Adrenal gland (tissue), 12 donors: ENCODE data around the gene ZNF615. TPM values are rescaled to one million over a fixed set of nuclear protein-coding genes. Genes with fewer than 3 reads are reported as not detected.
A peak's percentile ranks its signal among the peaks of the same experiment; 100 is the strongest.
"Not testable (repeated sequence)": the region's sequence is repeated elsewhere in the genome, so short reads cannot be mapped to it uniquely, and the experiment has no call there.

ENCODE experiments used
- DNase-seq, 7 donors: peaks; one replicate each; pipeline ENCODE4 v3.0.0-alpha.2; 2019 to 2020
- H3K27ac ChIP-seq, 5 donors: fragments of 200-600 bp; sonication (generic) in 4 of 5; 1 replicate in 3 of 5; 2 replicates in 2 of 5; pipeline versions ENCODE4 v1.5.1 to v1.8.0; 2016 to 2020; ENCODE audit warnings: mild to moderate bottlenecking in 1 of 5
- H3K27me3 ChIP-seq: fragments of 200-600 bp; 2 replicates; pipeline ENCODE4 v1.8.0; 2021
- H3K36me3 ChIP-seq, 2 donors: fragments of 200-600 bp; replicated peaks in 1 of 2; 1 replicate in 1 of 2; 2 replicates in 1 of 2; pipeline versions ENCODE4 v1.5.1 to v1.8.0; 2018 to 2022
- H3K4me1 ChIP-seq, 2 donors: fragments of 200-600 bp; replicated peaks in 1 of 2; 1 replicate in 1 of 2; 2 replicates in 1 of 2; pipeline versions ENCODE4 v1.5.1 to v1.8.0; 2018 to 2021
- H3K4me3 ChIP-seq, 4 donors: fragments of 200-600 bp; sonication (generic) in 3 of 4; one replicate each; pipeline ENCODE4 v1.5.1; 2016 to 2018
- H3K9me3 ChIP-seq, 3 donors: fragments of 200-600 bp; sonication (generic) in 1 of 3; replicated peaks in 1 of 3; 1 replicate in 2 of 3; 2 replicates in 1 of 3; pipeline versions ENCODE4 v1.5.1 to v1.8.0; 2016 to 2021
- POLR2A ChIP-seq, 2 donors: fragments of 450-650 bp; IDR thresholded peaks; one replicate each; pipeline ENCODE4 v1.6.1; 2017; ENCODE audit warnings: antibody characterized with exemption in 2 of 2, mild to moderate bottlenecking in 2 of 2, moderate library complexity in 1 of 2
- WGBS, 4 donors: extraction: QIAGEN DNeasy Blood & Tissue Kit in 2 of 4; methylation state at CpG; one replicate each; pipeline versions ENCODE4 v1.1.5 to v1.1.7; 2013 to 2017; 5-methylcytosine and 5-hydroxymethylcytosine counted together
- intact Hi-C, 2 donors: fragments of 100-400 bp; cut with DNase I; formaldehyde crosslinking; loops; one replicate each; pipeline versions ENCODE4 v1.14.1 to v1.15.0; 2022 to 2023
- polyA plus RNA-seq, 3 donors: library from polyadenylated mRNA; stranded (reverse); fragments of 200-250 nt in 2 of 3; fragments of 350-450 nt in 1 of 3; fragmentation: Illumina TruSeq in 1 of 3; extraction: RNeasy Lipid Tissue Mini Kit (QIAGEN cat#74804) in 1 of 3; gene quantifications; one replicate each; pipeline ENCODE4 v1.2.3, GENCODE V29; 2013 to 2014
- total RNA-seq, 9 donors: library from RNA; depleted of rRNA in 4 of 9; stranded (reverse); fragments of >200 nt in 4 of 9; fragments of 120-200 nt in 1 of 9; fragmentation: NEBNext Ultra II Directional in 1 of 9; extraction: Animal tissue kit (Norgen Biotek cat#: 25700) in 1 of 9; gene quantifications; one replicate each; pipeline versions ENCODE4 v1.1.0 to v1.2.4, GENCODE V29; 2013 to 2023
- TF ChIP-seq, protein P1 (sequence below), 6 experiments: fragments of 450-650 bp in 4 of 6; fragments of 200-600 bp in 2 of 6; sonication (generic) in 1 of 6; IDR thresholded peaks; 1 replicate in 5 of 6; 2 replicates in 1 of 6; pipeline versions ENCODE4 v1.5.1 to v1.8.0; 2016 to 2021; ENCODE audit warnings: antibody characterized with exemption in 6 of 6, mild to moderate bottlenecking in 2 of 6, moderate library complexity in 1 of 6
- donor health status: healthy with polysubstance abuse.
- donor health status: Bipolar disorder and iron deficiency.
- donor health status: DM: yes; HTN: yes; CAD: no.
- donor health status: DM: no; HTN: no; CAD: no.
- donor health status: DM: no; HTN: no; CAD: no.
- donor health status: DM: yes; HTN: yes; CAD: no.

ZNF615 gene
- total and polyA plus RNA-seq, 12 donors = 6.3 to 30.7 (median 10.8) TPM

- peaks cover 0 to 47% (median 0%) of the 10 kb centered on the region in 3 donors for H3K9me3 ChIP-seq
- no peak overlapping the region for H3K27ac ChIP-seq
- DNase-seq = no peak
- H3K27me3 ChIP-seq = no peaks in the 10 kb centered on the region
- intact Hi-C loops = no loop called here
- TF ChIP-seq, protein P1, sequence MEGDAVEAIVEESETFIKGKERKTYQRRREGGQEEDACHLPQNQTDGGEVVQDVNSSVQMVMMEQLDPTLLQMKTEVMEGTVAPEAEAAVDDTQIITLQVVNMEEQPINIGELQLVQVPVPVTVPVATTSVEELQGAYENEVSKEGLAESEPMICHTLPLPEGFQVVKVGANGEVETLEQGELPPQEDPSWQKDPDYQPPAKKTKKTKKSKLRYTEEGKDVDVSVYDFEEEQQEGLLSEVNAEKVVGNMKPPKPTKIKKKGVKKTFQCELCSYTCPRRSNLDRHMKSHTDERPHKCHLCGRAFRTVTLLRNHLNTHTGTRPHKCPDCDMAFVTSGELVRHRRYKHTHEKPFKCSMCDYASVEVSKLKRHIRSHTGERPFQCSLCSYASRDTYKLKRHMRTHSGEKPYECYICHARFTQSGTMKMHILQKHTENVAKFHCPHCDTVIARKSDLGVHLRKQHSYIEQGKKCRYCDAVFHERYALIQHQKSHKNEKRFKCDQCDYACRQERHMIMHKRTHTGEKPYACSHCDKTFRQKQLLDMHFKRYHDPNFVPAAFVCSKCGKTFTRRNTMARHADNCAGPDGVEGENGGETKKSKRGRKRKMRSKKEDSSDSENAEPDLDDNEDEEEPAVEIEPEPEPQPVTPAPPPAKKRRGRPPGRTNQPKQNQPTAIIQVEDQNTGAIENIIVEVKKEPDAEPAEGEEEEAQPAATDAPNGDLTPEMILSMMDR (IDR thresholded peaks at IDR 0.05) = no peak
- no peaks in the 10 kb centered on the region for H3K4me1 ChIP-seq
- no peak overlapping the region for H3K4me3 ChIP-seq
- peaks cover 0 to 5% of the 10 kb centered on the region in 2 donors for H3K36me3 ChIP-seq
- 95 to 98% (median 97%) methylated on average over 4 of the region's 4 CpGs for WGBS, 4 donors
Measured at GRCh38 chr19:51978882-51979281, 29.1 kb downstream of the ZNF615 start.

GRCh38 chr19:51977346-51977745 is 30.7 kb downstream of the ZNF615 start:
- WGBS, 4 donors = 82 to 93% (median 89%) methylated on average over 5 to 7 of the region's 7 CpGs
- Histone ChIP-seq H3K4me1 (no peaks in the 10 kb centered on the region), H3K4me3 (no peak overlapping the region), H3K36me3 (peaks cover 0 to 17% of the 10 kb centered on the region in 2 donors), H3K9me3 (peaks cover 0 to 60% (median 0%) of the 10 kb centered on the region in 3 donors), H3K27ac (no peak overlapping the region), H3K27me3 (no peaks in the 10 kb centered on the region)
- DNase-seq = no peak
- TF ChIP-seq, protein P1 (IDR thresholded peaks at IDR 0.05) = no peak
- TF ChIP-seq POLR2A (IDR thresholded peaks at IDR 0.05) = no peak
- intact Hi-C loops = no loop called here

DNA sequence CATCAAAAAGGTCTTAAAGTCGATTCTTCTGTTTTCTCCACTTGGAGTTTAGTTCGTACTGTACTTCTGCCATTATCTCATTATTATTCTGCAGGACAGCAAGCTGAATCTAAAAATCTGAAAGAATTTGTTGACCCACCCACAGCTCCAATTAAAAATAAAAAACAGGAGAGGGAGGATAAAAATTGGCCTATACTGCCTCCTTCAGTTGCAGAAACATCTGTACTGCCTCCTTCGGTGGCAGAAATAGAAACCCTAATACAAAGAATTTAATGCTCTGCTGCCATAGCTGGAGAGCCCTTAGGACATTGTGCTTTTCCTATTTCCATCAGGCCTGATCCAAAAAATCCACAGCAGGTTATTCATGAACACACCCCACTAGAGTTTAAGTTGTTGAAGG is 31.2 kb downstream of the ZNF615 start:
- no peak overlapping the region for H3K27ac ChIP-seq
- TF ChIP-seq, protein P1 (IDR thresholded peaks at IDR 0.05) = no peak
- no peak for TF ChIP-seq POLR2A (IDR thresholded peaks at IDR 0.05)
- WGBS, 4 donors = 91 to 98% (median 93%) methylated on average over 3 of the region's 3 CpGs
- H3K4me3 ChIP-seq = no peak overlapping the region
- peaks cover 0 to 17% of the 10 kb centered on the region in 2 donors for H3K36me3 ChIP-seq
- no peak for DNase-seq
- peaks cover 0 to 62% (median 4%) of the 10 kb centered on the region in 3 donors for H3K9me3 ChIP-seq
- intact Hi-C loops = no loop called here
- no peaks in the 10 kb centered on the region for H3K4me1 ChIP-seq
- no peaks in the 10 kb centered on the region for H3K27me3 ChIP-seq

- Histone ChIP-seq H3K36me3 (peaks cover 0 to 21% of the 10 kb centered on the region in 2 donors), H3K9me3 (peaks cover 4 to 73% (median 15%) of the 10 kb centered on the region in 3 donors)
- intact Hi-C loops, DNase-seq, H3K4me1 ChIP-seq, H3K4me3 ChIP-seq, H3K27ac ChIP-seq, H3K27me3 ChIP-seq: not testable (repeated sequence)
- 94 to 97% (median 96%) methylated on average over 15 to 17 of the region's 17 CpGs for WGBS, 4 donors
Measured at GRCh38 chr19:51975787-51976186, 32.2 kb downstream of the ZNF615 start.

DNA sequence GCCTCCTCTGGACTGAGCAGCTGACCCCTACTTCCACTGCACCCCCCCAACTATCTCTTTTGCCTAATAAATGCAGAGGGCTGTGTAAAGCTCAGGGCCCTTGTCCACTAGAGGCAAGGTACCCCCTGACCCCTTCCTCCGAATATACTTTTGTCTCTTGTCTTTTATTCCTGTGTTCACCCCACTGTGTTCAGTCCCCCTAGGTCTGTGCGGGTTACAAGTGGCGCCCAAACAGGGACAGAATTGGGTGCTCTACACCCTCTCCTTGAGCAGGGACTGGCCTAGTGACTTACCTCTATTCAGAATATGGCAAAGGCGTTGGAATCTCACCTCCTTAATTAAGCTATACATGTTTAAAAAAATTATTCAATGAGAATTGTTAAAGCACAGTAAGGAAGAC is 36.4 kb downstream of the ZNF615 start:
- Histone ChIP-seq H3K9me3 (peaks cover 4 to 66% (median 16%) of the 10 kb centered on the region in 3 donors), H3K27ac (no peak overlapping the region), H3K27me3 (no peaks in the 10 kb centered on the region), H3K4me1 (no peaks in the 10 kb centered on the region), H3K36me3 (peaks cover 0 to 46% of the 10 kb centered on the region in 2 donors), H3K4me3 (peak overlapping the region in 1 of 4 donors; percentile 9)
- WGBS, 4 donors = 94 to 99% (median 95%) methylated on average over 4 of the region's 4 CpGs
- DNase-seq = no peak
- intact Hi-C loops = no loop called here
- TF ChIP-seq, protein P1 (IDR thresholded peaks at IDR 0.05) = no peak
- no peak for TF ChIP-seq POLR2A (IDR thresholded peaks at IDR 0.05)
